PC-9 (cell line): ENCODE data around the gene FOXN3. TPM values are rescaled to one million over a fixed set of nuclear protein-coding genes. Genes with fewer than 3 reads are reported as not detected.

ENCODE experiments used
- BruUV-seq: library from RNA; stranded (reverse); fragments of 400-500 nt; replicated peaks from 2 replicates; lab custom pipeline; 2021; lab: Mats Ljungman, UMichigan
- CTCF ChIA-PET: fragments of 300-600 bp; sonication (Branson Sonifier 250); formaldehyde crosslinking; loops from one replicate; lab custom pipeline; 2022; ENCODE audit warnings: antibody characterized with exemption; lab: Charles Lee
- POLR2A ChIA-PET: fragments of 300-600 bp; sonication (Branson Sonifier 250); formaldehyde crosslinking; loops from one replicate; lab custom pipeline; 2022; ENCODE audit warnings: antibody characterized with exemption; ENCODE audit not compliant: unreplicated experiment; lab: Charles Lee
- DNase-seq, 2 experiments: peaks; one replicate each; pipeline versions ENCODE4 v3.0.0 to v3.0.0-alpha.2; 2015 to 2022; ENCODE audit warnings: mixed read lengths in 1 of 2
- H2AFZ ChIP-seq: fragments of 200-600 bp; sonication (generic); 2 replicates; pipeline ENCODE4 v1.8.1; 2017; ENCODE audit warnings: antibody characterized with exemption
- H3F3A ChIP-seq: fragments of 200-600 bp; sonication (generic); 2 replicates; pipeline ENCODE4 v1.8.1; 2017; ENCODE audit warnings: antibody characterized with exemption, mild to moderate bottlenecking, low read depth; ENCODE audit not compliant: insufficient read depth
- H3K27ac ChIP-seq: fragments of 200-600 bp; sonication (generic); 2 replicates; pipeline ENCODE4 v1.6.1; 2016; ENCODE audit warnings: mixed run types
- H3K27me3 ChIP-seq: fragments of 200-600 bp; sonication (generic); 2 replicates; pipeline ENCODE4 v1.6.1; 2016; ENCODE audit warnings: low read depth, mixed run types; ENCODE audit not compliant: insufficient read depth
- H3K36me3 ChIP-seq: fragments of 200-600 bp; sonication (generic); 2 replicates; pipeline ENCODE4 v1.6.1; 2016; ENCODE audit warnings: low read depth, mixed run types
- H3K4me1 ChIP-seq: fragments of 200-600 bp; sonication (generic); replicated peaks from 2 replicates; pipeline ENCODE4 v1.6.1; 2016; ENCODE audit warnings: mixed run types; ENCODE audit not compliant: insufficient read depth
- H3K4me2 ChIP-seq: fragments of 200-600 bp; sonication (generic); 2 replicates; pipeline ENCODE4 v1.6.1; 2017; ENCODE audit warnings: mixed run types
- H3K4me3 ChIP-seq: fragments of 200-600 bp; sonication (generic); 2 replicates; pipeline ENCODE4 v1.6.1; 2016; ENCODE audit warnings: mixed run types
- H3K79me2 ChIP-seq: fragments of 200-600 bp; sonication (generic); 2 replicates; pipeline ENCODE4 v1.6.1; 2017; ENCODE audit warnings: low read depth, mixed run types
- H3K9me2 ChIP-seq: fragments of 200-600 bp; sonication (generic); 2 replicates; pipeline ENCODE4 v1.8.1; 2017; ENCODE audit warnings: mild to moderate bottlenecking; ENCODE audit not compliant: insufficient read depth
- H3K9me3 ChIP-seq: fragments of 200-600 bp; sonication (generic); 2 replicates; pipeline ENCODE4 v1.8.1; 2016; ENCODE audit warnings: low read depth; ENCODE audit not compliant: insufficient read depth
- H4K20me1 ChIP-seq: fragments of 200-600 bp; sonication (generic); 2 replicates; pipeline ENCODE4 v1.8.1; 2017; ENCODE audit not compliant: insufficient read depth
- EZH2 ChIP-seq: fragments of 200-600 bp; sonication (generic); IDR thresholded peaks from 2 replicates; pipeline ENCODE4 v1.8.0; 2017; ENCODE audit warnings: antibody characterized with exemption, low read depth
- intact Hi-C: fragments of 100-400 bp; cut with micrococcal nuclease; formaldehyde crosslinking; loops from one replicate; pipeline ENCODE4 v1.10.0; 2022; ENCODE audit not compliant: unreplicated experiment
- total RNA-seq: library from RNA; stranded (reverse); gene quantifications from 2 replicates; pipeline ENCODE4 v1.2.3, GENCODE V29; 2021
- TF ChIP-seq, protein P1 (sequence below): fragments of 200-600 bp; sonication (generic); conservative IDR thresholded peaks from 2 replicates; pipeline ENCODE4 v1.6.1; 2017; ENCODE audit warnings: mixed run types, antibody characterized with exemption, mild to moderate bottlenecking, moderate library complexity

The FOXN3 gene
- total RNA-seq, 1 experiment from 2014 or later: 4.2 TPM

DNA sequence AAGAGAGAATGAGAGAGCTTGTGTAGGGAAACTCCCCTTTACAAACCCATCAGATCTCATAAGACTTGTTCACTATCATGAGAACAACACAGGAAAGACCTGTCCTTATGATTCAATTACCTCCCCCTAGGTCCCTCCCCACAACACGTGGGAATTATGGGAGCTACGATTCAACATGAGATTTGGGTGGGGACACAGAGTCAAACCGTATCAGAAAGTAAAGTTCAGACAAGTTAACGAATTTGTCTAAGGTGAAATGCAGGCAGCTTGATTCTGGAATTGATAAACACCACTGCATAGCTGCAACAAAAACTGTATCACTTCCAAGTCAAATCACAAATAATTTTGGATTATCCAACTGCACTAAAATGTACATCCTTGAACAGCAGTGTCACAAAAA is 47.4 kb downstream of the FOXN3 start:
- ChIA-PET POLR2A (no interaction called here), CTCF (no interaction called here)
- no TSS peak for BruUV-seq
- H3K4me2 ChIP-seq: no peak overlapping the region
- intact Hi-C loops: no loop called here
- no peak for DNase-seq
- H2AFZ ChIP-seq: no peak overlapping the region
- no peaks in the 10 kb centered on the region for H3K79me2 ChIP-seq
- H3K9me2 ChIP-seq: no peaks in the 10 kb centered on the region
- H3K9me3 ChIP-seq: no peaks in the 10 kb centered on the region
- H3K27me3 ChIP-seq: peaks cover 24% of the 10 kb centered on the region
- H3F3A ChIP-seq: no peaks in the 10 kb centered on the region
- H3K4me1 ChIP-seq: no peaks in the 10 kb centered on the region
- no peaks in the 10 kb centered on the region for H3K36me3 ChIP-seq
- H4K20me1 ChIP-seq: no peaks in the 10 kb centered on the region
- H3K4me3 ChIP-seq: no peak overlapping the region
- TF ChIP-seq, protein P1, sequence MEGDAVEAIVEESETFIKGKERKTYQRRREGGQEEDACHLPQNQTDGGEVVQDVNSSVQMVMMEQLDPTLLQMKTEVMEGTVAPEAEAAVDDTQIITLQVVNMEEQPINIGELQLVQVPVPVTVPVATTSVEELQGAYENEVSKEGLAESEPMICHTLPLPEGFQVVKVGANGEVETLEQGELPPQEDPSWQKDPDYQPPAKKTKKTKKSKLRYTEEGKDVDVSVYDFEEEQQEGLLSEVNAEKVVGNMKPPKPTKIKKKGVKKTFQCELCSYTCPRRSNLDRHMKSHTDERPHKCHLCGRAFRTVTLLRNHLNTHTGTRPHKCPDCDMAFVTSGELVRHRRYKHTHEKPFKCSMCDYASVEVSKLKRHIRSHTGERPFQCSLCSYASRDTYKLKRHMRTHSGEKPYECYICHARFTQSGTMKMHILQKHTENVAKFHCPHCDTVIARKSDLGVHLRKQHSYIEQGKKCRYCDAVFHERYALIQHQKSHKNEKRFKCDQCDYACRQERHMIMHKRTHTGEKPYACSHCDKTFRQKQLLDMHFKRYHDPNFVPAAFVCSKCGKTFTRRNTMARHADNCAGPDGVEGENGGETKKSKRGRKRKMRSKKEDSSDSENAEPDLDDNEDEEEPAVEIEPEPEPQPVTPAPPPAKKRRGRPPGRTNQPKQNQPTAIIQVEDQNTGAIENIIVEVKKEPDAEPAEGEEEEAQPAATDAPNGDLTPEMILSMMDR: no peak
- TF ChIP-seq EZH2: no peak
- no peak overlapping the region for H3K27ac ChIP-seq

DNA sequence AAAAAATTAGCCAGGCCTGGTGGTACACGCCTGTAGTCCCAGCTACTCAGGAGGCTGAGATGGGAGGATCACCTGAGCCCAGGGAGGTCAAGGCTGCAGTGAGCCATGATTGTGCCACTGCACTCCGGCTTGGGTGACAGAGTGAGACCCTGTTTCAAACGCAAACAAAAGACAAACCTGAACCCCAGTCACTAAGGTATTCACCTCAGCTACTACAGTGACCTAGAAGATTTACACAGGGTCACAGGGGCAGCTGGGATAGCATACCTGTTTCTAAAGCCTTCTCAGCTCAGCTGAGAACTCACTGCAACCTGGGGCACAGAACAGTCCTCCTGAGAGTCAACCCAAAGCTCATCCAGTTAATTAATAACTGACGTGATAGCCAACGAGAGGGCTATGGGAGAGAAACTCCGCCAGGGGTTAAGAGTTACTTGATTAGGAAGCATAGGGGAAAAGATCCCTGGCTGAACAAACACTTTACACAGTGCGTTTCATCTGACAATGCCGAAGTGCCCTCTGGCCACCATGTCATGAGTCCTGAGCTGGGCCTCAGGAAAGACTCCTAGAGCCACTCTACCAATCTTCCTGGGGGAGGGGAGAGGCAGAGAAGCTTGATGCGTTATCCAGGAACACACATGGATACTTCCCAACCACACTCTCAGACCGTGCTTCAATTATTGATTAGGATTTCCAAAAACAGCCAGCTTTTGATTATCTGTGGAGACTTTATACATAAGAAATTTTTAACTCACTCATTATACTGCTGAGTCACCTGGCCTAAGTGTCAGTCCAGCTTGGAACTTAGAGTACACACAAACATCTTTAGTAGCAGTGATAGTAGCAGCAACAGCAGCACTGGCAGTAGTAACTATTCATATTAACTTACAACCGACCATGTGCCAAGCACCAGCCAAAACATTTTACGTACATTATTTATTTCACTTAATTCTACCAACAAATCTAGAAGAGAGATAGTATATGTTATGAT is 48.2 kb downstream of the FOXN3 start:
- H2AFZ ChIP-seq: no peak overlapping the region
- no peak overlapping the region for H3K4me3 ChIP-seq
- POLR2A ChIA-PET: interaction anchor here (0.7 kb wide), 1 partner anchor 231 kb away, joined by 9 read pairs; no protein-coding TSS in a partner anchor

DNA sequence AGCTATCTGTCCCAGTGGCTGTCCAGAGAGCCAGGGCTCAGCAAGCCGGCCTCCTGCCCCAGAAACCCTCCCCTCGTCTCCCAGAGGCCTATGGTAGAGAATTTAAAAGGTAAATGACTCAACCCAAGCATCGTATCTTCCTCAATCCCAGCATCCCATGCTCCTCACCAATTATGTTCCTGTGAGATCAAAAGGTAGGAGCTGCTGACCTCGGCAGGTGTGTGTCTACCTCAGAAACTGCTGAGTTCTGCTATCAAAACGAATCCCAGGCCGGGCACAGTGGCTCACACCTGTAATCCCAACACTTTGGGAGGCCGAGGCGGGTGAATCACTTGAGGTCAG is 49.3 kb downstream of the FOXN3 start:
- BruUV-seq: no TSS peak
- no peaks in the 10 kb centered on the region for H3K4me1 ChIP-seq
- no peak overlapping the region for H2AFZ ChIP-seq
- intact Hi-C loops: no loop called here
- H3K36me3 ChIP-seq: no peaks in the 10 kb centered on the region
- H3F3A ChIP-seq: no peaks in the 10 kb centered on the region
- no peaks in the 10 kb centered on the region for H3K79me2 ChIP-seq
- H3K4me2 ChIP-seq: no peak overlapping the region
- no peaks in the 10 kb centered on the region for H3K9me2 ChIP-seq
- no peaks in the 10 kb centered on the region for H3K9me3 ChIP-seq
- H3K27me3 ChIP-seq: peaks cover 30% of the 10 kb centered on the region
- no peak overlapping the region for H3K27ac ChIP-seq
- H3K4me3 ChIP-seq: no peak overlapping the region
- H4K20me1 ChIP-seq: no peaks in the 10 kb centered on the region
- POLR2A ChIA-PET: no interaction called here
- no peak for DNase-seq
- CTCF ChIA-PET: no interaction called here
- TF ChIP-seq, protein P1: no peak
- TF ChIP-seq EZH2: no peak

More for the DNA sequence above, 48.2 kb downstream of the FOXN3 start:
- no TSS peak for BruUV-seq
- no peak for DNase-seq
- Histone ChIP-seq H3K9me3 (no peaks in the 10 kb centered on the region), H3K4me2 (no peak overlapping the region), H4K20me1 (no peaks in the 10 kb centered on the region), H3F3A (no peaks in the 10 kb centered on the region), H3K36me3 (no peaks in the 10 kb centered on the region), H3K27ac (no peak overlapping the region), H3K27me3 (peaks cover 30% of the 10 kb centered on the region), H3K4me1 (no peaks in the 10 kb centered on the region), H3K79me2 (no peaks in the 10 kb centered on the region), H3K9me2 (no peaks in the 10 kb centered on the region)
- no peak for TF ChIP-seq EZH2
- TF ChIP-seq, protein P1: no peak
- CTCF ChIA-PET: no interaction called here
- intact Hi-C loops: no loop called here
